Effector CD8-positive, alpha-beta T cell (primary cell): ENCODE results near the gene CCT2.

Source experiments
- DNase-seq: peaks from one replicate; lab custom pipeline; 2025; lab: John Stamatoyannopoulos, UW

Gene CCT2

DNA sequence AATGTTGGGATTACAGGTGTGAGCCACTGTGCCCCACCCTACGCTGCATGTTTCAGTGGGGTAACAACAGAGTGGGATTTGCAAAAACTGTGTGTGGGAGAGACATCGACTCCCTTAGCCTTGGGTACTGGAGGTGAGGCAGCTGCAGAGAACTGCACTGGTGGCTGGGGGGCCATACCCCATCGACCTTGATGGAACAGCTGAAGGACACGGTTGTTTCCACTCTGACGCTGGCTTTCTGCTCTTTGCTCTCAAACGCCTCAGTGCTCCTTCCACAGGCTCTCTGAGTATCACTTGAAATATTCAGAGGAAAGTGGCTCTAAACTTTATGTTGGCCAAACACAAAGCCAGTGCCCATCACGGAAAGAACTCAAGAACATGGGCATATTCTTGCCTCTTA, 56.3 kb downstream of the CCT2 start:
- no peak for DNase-seq

DNA sequence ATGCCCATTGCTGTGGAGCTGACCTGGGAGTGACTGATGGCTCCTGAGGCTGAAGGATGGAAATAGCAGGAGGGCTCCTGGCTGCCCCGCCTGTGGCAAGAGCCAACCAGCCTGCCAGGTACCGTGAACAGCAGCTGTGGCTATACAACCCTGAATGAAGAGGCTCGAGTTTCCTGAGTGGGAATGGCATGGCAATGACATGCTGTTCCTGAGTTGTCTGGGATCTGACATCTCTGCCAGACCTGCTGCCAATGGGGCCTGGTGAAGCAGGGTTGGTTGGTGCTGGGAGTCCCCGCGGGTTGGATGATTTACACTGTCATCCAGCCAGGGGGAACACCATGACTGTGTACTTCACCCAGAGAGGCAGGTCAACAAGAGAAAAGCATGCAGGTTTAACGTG, 57.3 kb downstream of the CCT2 start:
- DNase-seq = no peak

DNA sequence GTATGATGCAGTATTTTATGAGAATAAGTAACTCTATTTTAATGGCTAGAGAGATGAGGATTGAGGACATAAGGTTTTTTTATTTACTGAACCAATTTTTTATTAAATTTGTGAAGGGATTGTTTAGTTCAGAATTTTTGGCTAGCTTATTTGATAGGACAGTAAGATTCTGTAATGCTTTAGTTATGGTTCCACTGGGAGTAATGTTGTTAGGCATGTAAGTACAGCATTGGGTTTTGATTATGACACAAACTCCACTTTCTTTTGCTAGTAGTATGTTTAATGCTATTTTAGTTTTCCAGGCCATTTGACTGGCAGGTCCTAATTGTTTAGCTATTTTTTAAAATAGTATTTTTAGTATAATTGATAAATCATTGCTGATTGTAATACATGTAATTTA, 59.3 kb downstream of the CCT2 start:
- no peak for DNase-seq

DNA sequence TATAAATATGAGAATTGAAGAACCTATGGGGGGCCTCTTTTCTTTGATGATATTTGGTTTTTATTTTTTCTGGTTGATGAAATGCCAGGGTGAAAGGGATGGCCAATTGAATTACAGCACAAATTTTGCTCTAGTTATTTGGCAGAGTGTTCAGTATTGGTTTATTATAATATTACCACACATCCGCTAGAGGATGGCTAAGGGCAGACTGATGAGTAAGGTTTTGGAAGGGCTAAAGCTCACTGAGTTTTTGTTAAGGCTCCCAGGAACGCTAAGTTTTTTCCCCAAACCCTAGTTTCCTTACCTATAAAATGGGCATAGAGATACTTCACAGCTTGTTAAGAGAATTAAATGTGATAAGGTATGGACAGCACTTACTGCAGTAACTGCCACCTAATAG, 59.8 kb downstream of the CCT2 start:
- DNase-seq = no peak

DNA sequence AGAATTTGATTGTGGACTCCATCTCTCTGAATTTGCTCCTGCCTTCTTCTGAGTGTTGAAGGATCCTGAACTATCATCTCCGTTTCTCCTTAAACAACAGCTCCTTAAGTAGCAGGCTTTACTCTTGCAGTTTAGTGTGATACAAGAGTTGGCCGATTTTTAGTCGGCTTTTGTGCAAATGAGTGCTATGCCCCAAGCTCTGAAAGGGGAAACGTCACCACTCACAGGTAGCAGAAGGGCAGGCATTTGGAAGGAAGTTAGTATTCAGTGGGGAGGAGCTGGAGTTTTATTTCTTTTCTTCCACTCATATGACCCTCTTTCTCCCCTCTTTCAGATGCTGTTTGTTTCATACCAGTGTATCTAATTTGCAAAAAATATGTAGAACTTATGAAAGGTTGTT, 61.9 kb downstream of the CCT2 start:
- no peak for DNase-seq

DNA sequence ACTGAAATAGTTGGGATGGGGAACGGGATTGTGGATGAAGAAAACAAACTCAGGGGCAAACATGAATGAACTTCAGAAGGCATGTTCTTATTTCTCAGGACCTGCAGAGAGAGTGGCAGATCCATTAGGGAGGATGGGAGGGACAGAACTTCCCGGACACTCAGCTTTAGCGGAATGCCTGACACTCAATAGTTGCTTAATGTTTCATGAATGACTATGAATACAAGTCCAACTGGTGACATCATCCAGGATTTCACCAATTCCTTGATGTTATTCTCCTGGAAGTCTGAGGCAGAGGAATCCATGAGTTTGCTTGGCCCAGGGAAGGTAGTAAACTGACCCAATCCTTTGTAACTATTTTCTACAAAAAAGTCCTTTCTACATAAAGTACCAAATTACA, 63.2 kb downstream of the CCT2 start:
- DNase-seq = no peak

DNA sequence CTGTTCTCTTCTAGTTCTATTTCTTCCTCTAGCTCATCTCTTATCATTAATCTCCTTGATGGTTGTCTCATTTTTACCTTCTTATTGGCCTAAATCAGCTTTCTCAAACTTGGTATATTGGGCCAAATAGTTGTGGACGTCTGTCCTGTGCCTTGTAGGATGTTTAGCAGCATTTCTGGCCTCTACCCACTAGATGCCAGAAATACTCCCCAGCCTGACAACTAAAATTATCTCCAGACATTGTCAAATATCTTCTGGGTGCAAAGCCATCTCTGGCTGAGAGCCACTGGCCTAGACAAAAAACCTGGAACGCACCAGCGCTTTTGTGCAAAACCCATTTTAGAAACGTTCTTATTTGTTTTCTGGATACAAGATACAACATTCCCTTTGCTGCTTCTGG, 64.3 kb downstream of the CCT2 start:
- no peak for DNase-seq
